GM11168 (cell line): Measurements from ENCODE around the gene DDB1.

Experiments
- in situ Hi-C: fragments of 300-500 bp; cut with MboI; formaldehyde crosslinking; loops from one replicate; pipeline ENCODE4 v1.12.0; 2022; ENCODE audit warnings: low sequenced_read_pairs; ENCODE audit not compliant: unreplicated experiment

DDB1 gene

GRCh38 chr11:61357233-61357893 is 24.5 kb upstream of the DDB1 start:
- in situ Hi-C loops = no loop called here

GRCh38 chr11:61356706-61357105 is 23.8 kb upstream of the DDB1 start:
- in situ Hi-C loops = no loop called here

- in situ Hi-C loops = no loop called here
These were observed 21.3 kb upstream of the DDB1 start for GRCh38 chr11:61354208-61354607.

- in situ Hi-C loops = no loop called here
These were observed 20.5 kb upstream of the DDB1 start for GRCh38 chr11:61353131-61354067.

- in situ Hi-C loops = no loop called here
These were observed 19.1 kb upstream of the DDB1 start for GRCh38 chr11:61352038-61352437.

GRCh38 chr11:61350803-61351202 is 17.9 kb upstream of the DDB1 start:
- in situ Hi-C loops = no loop called here

GRCh38 chr11:61350336-61350735 is 17.4 kb upstream of the DDB1 start:
- in situ Hi-C loops = no loop called here

- in situ Hi-C loops = no loop called here
These were observed 17.0 kb upstream of the DDB1 start for GRCh38 chr11:61349916-61350315.

- in situ Hi-C loops = no loop called here
These were observed 16.4 kb upstream of the DDB1 start for GRCh38 chr11:61349189-61349751.

GRCh38 chr11:61347916-61348461 is 15.1 kb upstream of the DDB1 start:
- in situ Hi-C loops = no loop called here

- in situ Hi-C loops = no loop called here
These were observed 13.3 kb upstream of the DDB1 start for GRCh38 chr11:61345954-61346843.

GRCh38 chr11:61345170-61345610 is 12.3 kb upstream of the DDB1 start:
- in situ Hi-C loops = no loop called here

GRCh38 chr11:61343792-61344745 is 11.2 kb upstream of the DDB1 start:
- in situ Hi-C loops = no loop called here

GRCh38 chr11:61342207-61342803 is 9.4 kb upstream of the DDB1 start:
- in situ Hi-C loops = no loop called here

- in situ Hi-C loops = no loop called here
These were observed 8.8 kb upstream of the DDB1 start for GRCh38 chr11:61341706-61342105.

GRCh38 chr11:61340979-61341378 is 8.1 kb upstream of the DDB1 start:
- in situ Hi-C loops = no loop called here

GRCh38 chr11:61339490-61339878 is 6.6 kb upstream of the DDB1 start:
- in situ Hi-C loops = loop anchor here (5.0 kb wide), 1 partner anchor 48 kb away; no protein-coding TSS in a partner anchor

- in situ Hi-C loops = loop anchor here (5.0 kb wide), 1 partner anchor 48 kb away; no protein-coding TSS in a partner anchor
These were observed 6.0 kb upstream of the DDB1 start for GRCh38 chr11:61338783-61339489.
